GM23338 (cell line): ENCODE measurements around the gene SGMS2. TPM values are rescaled to one million over a fixed set of nuclear protein-coding genes. Genes with fewer than 3 reads are reported as not detected.

ENCODE experiments used
- ATAC-seq: fragments of 200-7000 bp; cut with Tn5 transposase; 3 replicates; pipeline ENCODE4 v1.9.1; 2020
- DNase-seq: peaks from one replicate; pipeline ENCODE4 v3.0.0-alpha.2; 2015; ENCODE audit warnings: low spot score
- H2AFZ ChIP-seq: fragments of 200-600 bp; sonication (generic); 2 replicates; pipeline ENCODE4 v1.8.0; 2016; ENCODE audit warnings: antibody characterized with exemption, mild to moderate bottlenecking, moderate library complexity
- H3F3A ChIP-seq: fragments of 200-600 bp; sonication (generic); replicated peaks from 2 replicates; pipeline ENCODE4 v1.8.0; 2017; ENCODE audit warnings: antibody characterized with exemption, mixed run types, low read depth
- H3K27ac ChIP-seq: fragments of 200-600 bp; sonication (generic); 2 replicates; pipeline ENCODE4 v1.6.1; 2016; ENCODE audit warnings: low read depth
- H3K27me3 ChIP-seq: fragments of 200-600 bp; sonication (generic); 2 replicates; pipeline ENCODE4 v1.8.0; 2016; ENCODE audit warnings: mild to moderate bottlenecking, mixed run types, moderate library complexity; ENCODE audit not compliant: insufficient read depth
- H3K36me3 ChIP-seq: fragments of 200-600 bp; sonication (generic); 2 replicates; pipeline ENCODE4 v1.8.0; 2016; ENCODE audit warnings: mild to moderate bottlenecking; ENCODE audit not compliant: insufficient read depth
- H3K4me1 ChIP-seq: fragments of 200-600 bp; sonication (generic); 2 replicates; pipeline ENCODE4 v1.8.0; 2016; ENCODE audit warnings: mild to moderate bottlenecking, moderate library complexity; ENCODE audit not compliant: insufficient read depth
- H3K4me2 ChIP-seq: fragments of 200-600 bp; sonication (generic); 2 replicates; pipeline ENCODE4 v1.7.1; 2017; ENCODE audit warnings: mixed run types
- H3K4me3 ChIP-seq: fragments of 200-600 bp; sonication (generic); 2 replicates; pipeline ENCODE4 v1.6.1; 2016; ENCODE audit warnings: mixed run types
- H3K79me2 ChIP-seq: fragments of 200-600 bp; sonication (generic); replicated peaks from 2 replicates; pipeline ENCODE4 v1.8.0; 2017; ENCODE audit warnings: mild to moderate bottlenecking; ENCODE audit not compliant: insufficient read depth
- H3K9me2 ChIP-seq: fragments of 200-600 bp; sonication (generic); 2 replicates; pipeline ENCODE4 v1.8.0; 2017; ENCODE audit not compliant: insufficient read depth
- H4K20me1 ChIP-seq: fragments of 200-600 bp; sonication (generic); replicated peaks from 2 replicates; pipeline ENCODE4 v1.8.0; 2017; ENCODE audit warnings: mild to moderate bottlenecking; ENCODE audit not compliant: insufficient read depth
- H3K27ac Mint-ChIP-seq: 2 replicates; pipeline ENCODE4 v1.8.0; 2020; ENCODE audit warnings: inconsistent platforms, mild to moderate bottlenecking, moderate library complexity, mixed read lengths
- H3K27me3 Mint-ChIP-seq: 3 replicates; pipeline ENCODE4 v1.8.0; 2022; ENCODE audit warnings: low read depth, mild to moderate bottlenecking, moderate library complexity, mixed read lengths, inconsistent platforms; ENCODE audit not compliant: insufficient read depth, poor library complexity
- H3K36me3 Mint-ChIP-seq: 3 replicates; pipeline ENCODE4 v1.8.0; 2021; ENCODE audit warnings: low read depth, mild to moderate bottlenecking, inconsistent platforms, moderate library complexity, mixed read lengths
- H3K4me1 Mint-ChIP-seq: 3 replicates; pipeline ENCODE4 v1.8.0; 2020; ENCODE audit warnings: mild to moderate bottlenecking, inconsistent platforms, mixed read lengths
- H3K4me3 Mint-ChIP-seq: 3 replicates; pipeline ENCODE4 v1.8.0; 2021; ENCODE audit warnings: moderate library complexity, mild to moderate bottlenecking, inconsistent platforms, mixed read lengths
- H3K9me3 Mint-ChIP-seq: 3 replicates; pipeline ENCODE4 v1.8.0; 2020; ENCODE audit warnings: moderate library complexity, mild to moderate bottlenecking, inconsistent platforms, mixed read lengths
- CREB1 ChIP-seq: fragments of 250-450 bp; sonication (Bioruptor Pico); IDR thresholded peaks from 2 replicates; pipeline ENCODE4 v1.5.0; 2020; ENCODE audit warnings: low read depth, mild to moderate bottlenecking, moderate library complexity
- CTCF ChIP-seq, 2 experiments: fragments of 200-600 bp in 1 of 2; sonication (generic) in 1 of 2; conservative IDR thresholded peaks; 2 replicates each; pipeline versions ENCODE4 v1.5.1 to v1.6.1; 2016 to 2017; ENCODE audit warnings: antibody characterized with exemption in 2 of 2, low read depth in 2 of 2, mild to moderate bottlenecking in 2 of 2, moderate library complexity in 1 of 2
- ETS1 ChIP-seq: IDR thresholded peaks from 2 replicates; pipeline ENCODE4 v1.6.1; 2016; ENCODE audit warnings: antibody characterized with exemption
- EZH2 ChIP-seq: fragments of 200-600 bp; sonication (generic); IDR thresholded peaks from one replicate; pipeline ENCODE4 v1.8.0; 2017; ENCODE audit warnings: antibody characterized with exemption, mild to moderate bottlenecking, low read depth; ENCODE audit not compliant: unreplicated experiment
- JUNB ChIP-seq: IDR thresholded peaks from one replicate; pipeline ENCODE4 v1.6.1; 2016; ENCODE audit warnings: antibody characterized with exemption; ENCODE audit not compliant: unreplicated experiment
- NANOG ChIP-seq: IDR thresholded peaks from 2 replicates; pipeline ENCODE4 v1.6.1; 2016; ENCODE audit warnings: antibody characterized with exemption, borderline replicate concordance
- POLR2AphosphoS5 ChIP-seq: IDR thresholded peaks from 2 replicates; pipeline ENCODE4 v1.6.1; 2016; ENCODE audit warnings: antibody characterized with exemption, low read depth
- REST ChIP-seq: IDR thresholded peaks from one replicate; pipeline ENCODE4 v1.6.1; 2018; ENCODE audit warnings: antibody characterized with exemption; ENCODE audit not compliant: unreplicated experiment
- STAT1 ChIP-seq: IDR thresholded peaks from one replicate; pipeline ENCODE4 v1.6.1; 2016; ENCODE audit warnings: antibody characterized with exemption; ENCODE audit not compliant: unreplicated experiment
- ZNF114 ChIP-seq: fragments of 250-450 bp; sonication (Bioruptor Pico); IDR thresholded peaks from 2 replicates; pipeline ENCODE4 v1.5.0; 2020; ENCODE audit warnings: mild to moderate bottlenecking, moderate library complexity
- ZNF331 ChIP-seq: fragments of 250-450 bp; sonication (Bioruptor Pico); IDR thresholded peaks from 2 replicates; pipeline ENCODE4 v1.5.0; 2020; ENCODE audit warnings: low read depth, mild to moderate bottlenecking, moderate library complexity
- ZNF462 ChIP-seq: fragments of 250-450 bp; sonication (Bioruptor Pico); IDR thresholded peaks from 2 replicates; pipeline ENCODE4 v1.5.0; 2020; ENCODE audit warnings: mild to moderate bottlenecking, moderate library complexity
- polyA plus RNA-seq: library from polyadenylated mRNA; unstranded; fragments of >200 nt; fragmentation: Nextera tagmentation; extraction: Ambion mirVana; gene quantifications from 2 replicates; pipeline ENCODE4 v1.2.1, GENCODE V29; 2016
- total RNA-seq: library from RNA; depleted of rRNA; stranded (reverse); fragments of >200 nt; shearing (Covaris generic); gene quantifications from 2 replicates; pipeline ENCODE4 v1.2.3, GENCODE V29; 2014

Gene SGMS2
- total and polyA plus RNA-seq, 2 experiments from 2014 or later = 0.35 to 1.1 TPM

- Histone ChIP-seq H3K79me2 (no peaks in the 10 kb centered on the region), H3K27ac (no peak overlapping the region), H3K4me1 (peaks cover 22% of the 10 kb centered on the region; the same call in 1 of the 2 replicates), H3K4me2 (no peak overlapping the region), H3K36me3 (no peaks in the 10 kb centered on the region), H4K20me1 (no peaks in the 10 kb centered on the region), H3F3A (no peaks in the 10 kb centered on the region), H3K4me3 (no peak overlapping the region), H2AFZ (no peak overlapping the region), H3K27me3 (no peaks in the 10 kb centered on the region), H3K9me2 (no peaks in the 10 kb centered on the region)
- Mint-ChIP-seq H3K4me1 (peaks cover 20% of the 10 kb centered on the region), H3K36me3 (no peaks in the 10 kb centered on the region), H3K27me3 (peaks cover 2% of the 10 kb centered on the region), H3K9me3 (peaks cover 3% of the 10 kb centered on the region; the same call in 2 of the 3 replicates), H3K27ac (no peak overlapping the region), H3K4me3 (no peak overlapping the region)
- DNase-seq (no peak), ATAC-seq (no peak)
- TF ChIP-seq ZNF114 (CRISPR knock-in tag) (no peak), STAT1 (no peak), NANOG (no peak), REST (no peak), ZNF462 (CRISPR knock-in tag) (no peak), JUNB (no peak), CREB1 (no peak), EZH2 (no peak), ZNF331 (CRISPR knock-in tag) (no peak), POLR2AphosphoS5 (no peak), CTCF (conservative IDR thresholded peaks at IDR 0.05; ENCODE audit: low read depth in 2 of 2) (no peak), ETS1 (no peak)
Measured at GRCh38 chr4:107854356-107855022, 29.8 kb downstream of the SGMS2 start.
